Globus pallidus (tissue), 1 donor: Measurements from ENCODE around the gene IL22RA1.

Experiments
- DNase-seq: peaks from one replicate; pipeline ENCODE4 v3.0.0-alpha.2; 2015; ENCODE audit warnings: low spot score

The IL22RA1 gene

GRCh38 chr1:24071941-24072340 is 71.0 kb downstream of the IL22RA1 start:
- no peak for DNase-seq

DNA sequence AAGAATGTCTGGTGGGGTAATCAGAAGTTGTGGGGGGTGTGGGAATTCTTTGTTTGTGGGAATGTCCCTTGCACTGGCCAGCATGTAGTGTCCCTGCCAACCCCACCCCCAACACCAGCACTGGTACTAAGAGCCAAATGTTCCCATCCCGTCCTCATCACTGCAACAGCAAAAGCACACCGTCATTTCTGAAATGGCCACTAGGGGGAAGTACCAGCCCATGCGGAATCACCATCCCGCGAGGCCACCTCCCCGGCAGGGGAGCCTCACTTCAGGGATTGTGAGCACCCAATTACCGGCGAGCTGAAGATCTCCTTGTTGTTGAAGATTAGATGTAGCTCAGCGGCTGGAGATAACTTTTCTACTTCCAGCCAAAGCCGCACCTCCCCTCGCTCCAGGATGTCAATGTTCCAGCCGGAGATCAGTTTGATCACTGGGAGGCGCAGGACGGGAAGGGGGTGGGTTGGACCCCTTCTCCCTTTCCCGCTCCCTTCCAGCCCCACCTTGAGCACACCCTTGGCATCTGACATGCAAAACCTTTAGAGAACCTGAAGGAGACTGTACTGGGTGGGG is 72.0 kb downstream of the IL22RA1 start:
- DNase-seq: peak; percentile 36

- DNase-seq: no peak
Observed at GRCh38 chr1:24069817-24070216, 73.1 kb downstream of the IL22RA1 start.
